Tibial nerve (tissue), 4 donors: ENCODE results near the gene QDPR. TPM values are rescaled to one million over a fixed set of nuclear protein-coding genes. Genes with fewer than 3 reads are reported as not detected.

Experiments used
- DNase-seq, 2 donors: peaks; one replicate each; pipeline ENCODE4 v3.0.0-alpha.2; 2019; ENCODE audit warnings: low spot score in 2 of 2
- H3K27ac ChIP-seq, 4 donors: fragments of 200-600 bp; sonication (generic) in 3 of 4; one replicate each; pipeline ENCODE4 v1.5.1; 2017 to 2019; ENCODE audit warnings: mild to moderate bottlenecking in 1 of 4
- H3K27me3 ChIP-seq, 2 donors: fragments of 200-600 bp; sonication (generic) in 1 of 2; one replicate each; pipeline versions ENCODE4 v1.5.1 to v1.6.0; 2017 to 2019
- H3K36me3 ChIP-seq, 3 donors: fragments of 200-600 bp; sonication (generic); one replicate each; pipeline ENCODE4 v1.5.1; 2018 to 2019
- H3K4me1 ChIP-seq, 4 donors: fragments of 200-600 bp; sonication (generic) in 3 of 4; one replicate each; pipeline ENCODE4 v1.5.1; 2017 to 2019
- H3K4me3 ChIP-seq, 4 donors: fragments of 200-600 bp; sonication (generic) in 3 of 4; one replicate each; pipeline ENCODE4 v1.5.1; 2017 to 2019; ENCODE audit warnings: mild to moderate bottlenecking in 1 of 4, moderate library complexity in 1 of 4
- H3K9me3 ChIP-seq, 4 donors: fragments of 200-600 bp; sonication (generic) in 3 of 4; one replicate each; pipeline ENCODE4 v1.5.1; 2017 to 2019
- CTCF ChIP-seq, 5 experiments: fragments of 200-600 bp in 3 of 5; fragments of 450-650 bp in 2 of 5; sonication (generic) in 3 of 5; IDR thresholded peaks; one replicate each; pipeline ENCODE4 v1.5.1; 2016 to 2019; ENCODE audit warnings: antibody characterized with exemption in 5 of 5, mild to moderate bottlenecking in 3 of 5, moderate library complexity in 2 of 5
- EP300 ChIP-seq, 2 donors: sonication (generic); formaldehyde crosslinking; IDR thresholded peaks; one replicate each; pipeline ENCODE4 v1.6.1; 2017; ENCODE audit warnings: antibody characterized with exemption in 2 of 2, mild to moderate bottlenecking in 1 of 2
- POLR2A ChIP-seq, 2 donors: fragments of 450-650 bp; IDR thresholded peaks; one replicate each; pipeline ENCODE4 v1.6.1; 2017; ENCODE audit warnings: antibody characterized with exemption in 2 of 2, mild to moderate bottlenecking in 2 of 2, moderate library complexity in 2 of 2
- WGBS, 2 donors: methylation state at CpG; one replicate each; pipeline ENCODE4 v1.1.5; 2018; 5-methylcytosine and 5-hydroxymethylcytosine counted together
- total RNA-seq, 4 donors: library from RNA; depleted of rRNA; stranded (reverse); fragments of >200 nt; gene quantifications; one replicate each; pipeline ENCODE4 v1.1.0, GENCODE V29; 2016

Gene QDPR
- total RNA-seq, 4 donors from 2014 or later, result 15.9 to 53.1 (median 24.7) TPM

DNA sequence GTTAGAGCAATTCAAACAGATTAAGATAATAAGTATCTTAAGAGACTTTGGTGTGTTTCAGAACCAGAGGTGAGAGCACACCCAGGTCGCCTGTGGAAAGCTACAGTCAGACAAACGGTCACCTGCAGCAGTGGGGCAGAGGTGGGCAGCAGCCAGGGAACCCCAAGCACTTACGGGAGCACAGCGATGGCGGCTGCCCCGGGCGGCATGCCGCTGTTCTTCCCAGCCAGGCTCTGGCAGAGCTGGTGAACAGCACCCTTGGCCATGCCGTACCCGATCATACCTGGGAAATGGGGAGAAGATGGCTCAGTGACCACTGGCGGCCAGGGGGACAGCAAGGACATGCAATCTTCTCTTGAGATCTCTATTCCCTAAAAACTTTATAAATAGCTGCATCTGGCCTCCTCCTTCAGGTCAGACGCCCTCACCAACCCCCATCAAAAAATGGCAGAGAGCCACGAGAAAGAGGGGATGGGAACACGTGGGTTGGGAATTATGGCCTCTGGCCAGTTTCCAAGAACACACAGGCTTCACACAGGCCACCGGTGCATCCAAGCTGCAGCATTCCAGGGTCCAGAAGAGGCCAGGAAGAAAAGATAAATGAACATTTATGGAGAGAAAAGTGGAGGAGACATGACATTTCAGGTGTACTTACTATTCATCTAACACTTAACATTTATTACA, 19.7 kb downstream of the QDPR start:
- H3K36me3 ChIP-seq, result peaks cover 0 to 85% (median 2%) of the 10 kb centered on the region in 3 donors
- no peak overlapping the region for H3K27ac ChIP-seq
- H3K9me3 ChIP-seq, result no peaks in the 10 kb centered on the region
- H3K4me1 ChIP-seq, result peaks cover 0 to 16% (median 6%) of the 10 kb centered on the region in 4 donors
- WGBS, 2 donors, result 71 to 75% methylated on average over 15 of the region's 15 CpGs
- DNase-seq, result no peak
- no peaks in the 10 kb centered on the region for H3K27me3 ChIP-seq
- no peak for TF ChIP-seq CTCF (IDR thresholded peaks at IDR 0.05)
- no peak for TF ChIP-seq POLR2A (IDR thresholded peaks at IDR 0.05)
- TF ChIP-seq EP300 (IDR thresholded peaks at IDR 0.05), result no peak
- no peak overlapping the region for H3K4me3 ChIP-seq

GRCh38 chr4:17491196-17491595, 20.7 kb downstream of the QDPR start:
- Histone ChIP-seq H3K36me3 (peaks cover 0 to 87% (median 2%) of the 10 kb centered on the region in 3 donors), H3K4me1 (peaks cover 0 to 16% (median 6%) of the 10 kb centered on the region in 4 donors), H3K9me3 (no peaks in the 10 kb centered on the region), H3K27ac (no peak overlapping the region), H3K27me3 (no peaks in the 10 kb centered on the region), H3K4me3 (no peak overlapping the region)
- no peak for DNase-seq
- no peak for TF ChIP-seq POLR2A (IDR thresholded peaks at IDR 0.05)
- no peak for TF ChIP-seq CTCF (IDR thresholded peaks at IDR 0.05)
- TF ChIP-seq EP300 (IDR thresholded peaks at IDR 0.05), result no peak
- 85 to 87% methylated on average over 3 of the region's 3 CpGs for WGBS, 2 donors

GRCh38 chr4:17490575-17491059, 21.3 kb downstream of the QDPR start:
- Histone ChIP-seq H3K4me3 (no peak overlapping the region), H3K4me1 (peaks cover 0 to 16% (median 6%) of the 10 kb centered on the region in 4 donors), H3K36me3 (peaks cover 0 to 88% (median 2%) of the 10 kb centered on the region in 3 donors), H3K9me3 (no peaks in the 10 kb centered on the region), H3K27ac (no peak overlapping the region), H3K27me3 (no peaks in the 10 kb centered on the region)
- TF ChIP-seq POLR2A (IDR thresholded peaks at IDR 0.05) (no peak), EP300 (IDR thresholded peaks at IDR 0.05) (no peak), CTCF (IDR thresholded peaks at IDR 0.05) (no peak)
- no peak for DNase-seq
- 86 to 89% methylated on average over 6 of the region's 6 CpGs for WGBS, 2 donors

- H3K27ac ChIP-seq, result no peak overlapping the region
- WGBS, 2 donors, result 69 to 76% methylated on average over 8 of the region's 8 CpGs
- no peak overlapping the region for H3K4me3 ChIP-seq
- no peaks in the 10 kb centered on the region for H3K9me3 ChIP-seq
- H3K36me3 ChIP-seq, result peaks cover 0 to 88% (median 2%) of the 10 kb centered on the region in 3 donors
- peaks cover 0 to 14% (median 5%) of the 10 kb centered on the region in 4 donors for H3K4me1 ChIP-seq
- no peak for DNase-seq
- H3K27me3 ChIP-seq, result no peaks in the 10 kb centered on the region
- TF ChIP-seq POLR2A (IDR thresholded peaks at IDR 0.05) (no peak), CTCF (IDR thresholded peaks at IDR 0.05) (no peak), EP300 (IDR thresholded peaks at IDR 0.05) (no peak)
Measured at GRCh38 chr4:17489721-17490120, 22.2 kb downstream of the QDPR start.

DNA sequence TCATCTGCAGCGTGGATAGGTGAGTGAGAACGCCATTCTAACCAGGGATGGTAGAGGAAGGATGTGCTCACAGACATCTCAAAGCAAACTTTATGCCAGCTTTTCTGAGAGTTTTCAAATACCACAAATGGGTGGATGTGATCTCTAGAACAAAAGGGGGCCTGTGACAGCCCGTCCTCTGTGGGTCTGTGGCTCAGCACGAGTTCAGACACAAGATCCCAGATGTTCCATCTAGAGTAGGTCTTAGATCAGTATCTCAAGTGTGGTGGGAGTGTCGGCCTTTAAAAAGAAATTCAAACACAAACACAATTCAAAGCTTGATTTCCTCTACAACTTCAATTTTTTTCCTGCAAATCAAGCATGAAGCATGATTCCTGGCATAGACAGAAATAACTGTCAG, 22.8 kb downstream of the QDPR start:
- TF ChIP-seq POLR2A (IDR thresholded peaks at IDR 0.05), result no peak
- no peak for TF ChIP-seq CTCF (IDR thresholded peaks at IDR 0.05)
- TF ChIP-seq EP300 (IDR thresholded peaks at IDR 0.05), result no peak
- DNase-seq, result no peak
- H3K27me3 ChIP-seq, result no peaks in the 10 kb centered on the region
- H3K4me3 ChIP-seq, result no peak overlapping the region
- H3K4me1 ChIP-seq, result peaks cover 0 to 8% (median 2%) of the 10 kb centered on the region in 4 donors
- H3K27ac ChIP-seq, result no peak overlapping the region
- 74 to 82% methylated on average over 5 of the region's 5 CpGs for WGBS, 2 donors
- peaks cover 0 to 90% (median 2%) of the 10 kb centered on the region in 3 donors for H3K36me3 ChIP-seq
- no peaks in the 10 kb centered on the region for H3K9me3 ChIP-seq
